Epidermal melanocyte (primary cell): ENCODE results near the gene BRD2.
"Not testable (repeated sequence)": the region's sequence is repeated elsewhere in the genome, so short reads cannot be mapped to it uniquely, and the experiment has no call there.

Experiments
- DNase-seq: peaks from one replicate; pipeline ENCODE4 v3.0.0; 2011; ENCODE audit warnings: low spot score; ENCODE audit not compliant: insufficient read length

Gene BRD2

GRCh38 chr6:32968093-32968866 lies at the start of gene BRD2:
Gene BRD2 (plus strand): TSS chr6:32968594. CDS start chr6:32972899, 4,305 bp downstream.
- DNase-seq: peak; percentile 74

DNA sequence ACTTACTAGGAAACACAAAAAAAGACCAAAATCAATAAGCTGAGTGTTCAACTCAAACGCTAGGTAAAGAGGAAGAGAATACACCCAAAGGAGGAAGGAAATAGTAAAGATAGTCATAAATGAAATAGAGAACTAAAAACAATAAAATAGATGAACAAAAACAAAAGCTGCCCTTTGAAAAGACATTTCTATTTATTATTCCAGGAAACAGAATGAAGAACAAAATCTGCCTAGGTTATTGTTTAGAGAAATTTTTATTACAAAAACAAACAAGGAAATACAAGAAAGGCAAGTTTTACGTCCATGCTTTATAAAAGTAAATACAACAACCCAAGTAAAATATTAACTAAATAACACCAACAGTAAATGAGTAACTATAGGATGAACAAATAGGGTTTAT lies 47.7 kb upstream of the BRD2 start:
- no peak for DNase-seq

- no peak for DNase-seq
These were observed 46.3 kb upstream of the BRD2 start for GRCh38 chr6:32922083-32922482.

DNA sequence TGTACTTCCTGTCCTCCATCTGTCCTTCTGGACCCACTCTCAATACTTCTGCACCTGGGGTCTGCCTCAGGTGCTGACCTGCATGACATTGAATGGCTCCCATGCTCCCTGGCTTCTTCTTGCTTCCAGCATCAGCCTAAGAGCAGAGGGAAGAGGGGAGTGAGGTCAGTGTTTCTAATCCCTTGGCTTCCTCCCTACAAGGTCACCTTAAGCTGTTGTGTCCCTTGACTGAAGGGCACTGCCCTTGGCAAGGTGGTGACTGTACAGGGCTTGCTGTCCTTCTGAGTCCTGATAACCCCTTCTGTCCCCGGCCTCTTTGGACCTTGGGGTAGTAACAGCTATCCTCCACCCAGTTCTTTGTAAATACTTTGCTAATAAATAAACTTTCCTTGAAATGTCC lies 37.2 kb upstream of the BRD2 start:
- no peak for DNase-seq

DNA sequence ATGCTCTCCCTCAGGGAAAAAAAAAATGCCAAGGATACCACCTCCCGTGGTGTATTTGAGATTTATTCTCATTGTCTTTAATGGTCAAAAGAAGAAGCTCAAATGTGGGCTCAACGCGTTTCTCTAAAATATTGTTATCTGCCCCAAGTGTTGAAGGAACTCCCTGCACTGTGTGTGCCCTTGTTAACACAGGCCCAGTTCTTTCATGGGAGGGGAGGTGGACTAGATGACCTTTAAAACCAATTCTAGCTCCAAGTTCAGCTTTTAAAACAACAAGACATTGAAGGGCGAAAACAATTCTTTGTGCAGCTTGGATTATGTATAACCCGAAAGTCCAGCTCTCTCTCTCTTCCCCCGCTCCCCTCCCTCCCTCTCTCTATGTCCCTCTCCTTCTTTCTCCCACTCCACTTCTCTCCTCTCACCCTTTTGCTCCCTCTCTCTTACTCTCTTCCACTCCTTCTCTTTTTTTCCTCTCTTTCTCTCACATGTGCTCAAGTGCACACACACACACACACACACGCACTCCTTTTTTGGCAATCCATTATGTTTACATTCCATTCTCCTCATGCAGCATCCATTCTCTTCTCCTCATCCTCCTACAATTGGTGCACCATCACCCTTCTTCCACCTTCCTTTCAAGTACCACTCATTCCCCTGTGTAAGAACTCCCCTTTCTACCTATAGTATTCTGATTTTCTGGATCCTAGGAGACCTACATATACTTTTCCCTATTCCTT lies 36.1 kb upstream of the BRD2 start:
- DNase-seq: no peak

GRCh38 chr6:32933661-32934085 lies 34.7 kb upstream of the BRD2 start:
- peak; percentile 75 for DNase-seq

DNA sequence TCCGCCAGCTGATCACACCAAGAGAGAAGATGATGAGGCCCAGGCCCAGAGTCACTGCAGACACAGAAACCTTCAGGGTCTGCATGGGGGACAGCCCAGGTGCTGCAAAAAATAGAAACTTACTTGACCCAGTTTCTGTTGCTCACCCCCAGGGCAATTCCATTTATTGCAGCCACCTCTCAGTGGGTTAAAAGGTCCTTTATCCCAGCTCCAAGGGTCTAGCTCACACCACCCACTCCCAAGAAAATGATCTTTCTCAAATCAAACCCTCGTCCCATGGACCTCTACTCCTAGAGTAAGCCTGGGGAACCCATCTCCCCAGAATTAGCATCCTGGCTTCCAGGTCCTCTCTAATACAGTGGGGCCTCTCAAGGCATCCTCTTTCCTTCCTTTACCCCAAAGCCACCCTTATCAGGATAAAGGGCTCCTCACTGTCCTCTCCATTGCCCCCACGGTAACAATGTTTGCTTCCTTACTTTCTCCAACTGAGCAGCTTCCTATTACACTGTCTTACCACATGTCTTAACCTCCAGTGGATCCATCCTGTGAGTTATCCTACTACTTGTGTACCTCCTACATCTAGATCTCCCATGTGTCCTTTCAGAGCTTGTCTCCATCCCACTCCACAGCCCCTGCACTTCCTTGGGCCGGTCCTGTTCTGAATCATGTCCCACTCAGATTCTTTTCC lies 32.7 kb upstream of the BRD2 start:
- DNase-seq: no peak

GRCh38 chr6:32936239-32937152 lies 31.9 kb upstream of the BRD2 start:
- DNase-seq: no peak

DNA sequence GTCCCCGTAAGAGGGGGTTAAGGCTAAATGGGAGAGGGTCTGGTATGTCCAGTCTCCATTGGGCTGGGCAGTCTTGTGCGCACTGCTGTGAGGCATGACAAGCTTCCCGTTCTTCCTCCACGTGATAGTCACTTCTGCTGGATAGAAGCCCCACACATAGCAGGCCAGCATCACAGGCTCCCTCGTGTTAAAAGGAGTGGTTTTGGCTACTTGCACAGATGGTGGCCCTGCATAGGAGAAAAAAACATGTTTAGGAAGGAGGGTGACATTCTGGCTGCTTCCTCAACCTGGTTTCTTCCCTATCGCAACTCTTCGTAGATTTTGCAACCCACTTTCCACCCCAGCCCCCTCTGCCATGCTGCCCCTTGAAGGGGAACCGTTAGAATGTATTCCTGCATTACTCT lies 31.2 kb upstream of the BRD2 start:
- no peak for DNase-seq

DNA sequence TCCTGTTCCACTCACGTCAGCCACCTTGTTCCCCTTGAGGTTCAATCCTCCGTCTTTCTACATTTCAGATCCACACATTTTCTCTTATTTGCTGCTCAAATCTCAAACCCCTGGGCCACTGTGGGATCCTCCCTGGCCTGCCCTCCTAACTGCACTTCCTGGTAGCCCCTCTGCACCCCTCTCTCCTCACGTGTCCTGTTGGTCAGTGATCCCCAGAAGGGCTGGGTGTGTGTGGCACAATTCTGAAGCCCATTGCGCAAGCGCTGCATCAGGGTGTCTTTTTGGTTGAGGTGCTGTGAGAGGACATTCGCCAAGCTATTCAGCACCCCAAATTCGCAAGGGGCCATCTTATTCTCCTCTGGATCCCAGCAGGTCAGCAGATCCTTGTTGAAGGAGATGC lies 29.9 kb upstream of the BRD2 start:
- DNase-seq: no peak

GRCh38 chr6:32940656-32941213 lies 27.7 kb upstream of the BRD2 start, which contains the start of gene HLA-DMB:
Gene HLA-DMB (minus strand): TSS chr6:32941028. CDS start chr6:32940807, 221 bp downstream.
- peak; percentile 94 for DNase-seq

- no peak for DNase-seq
These were observed 27.1 kb upstream of the BRD2 start for GRCh38 chr6:32941214-32941768.

DNA sequence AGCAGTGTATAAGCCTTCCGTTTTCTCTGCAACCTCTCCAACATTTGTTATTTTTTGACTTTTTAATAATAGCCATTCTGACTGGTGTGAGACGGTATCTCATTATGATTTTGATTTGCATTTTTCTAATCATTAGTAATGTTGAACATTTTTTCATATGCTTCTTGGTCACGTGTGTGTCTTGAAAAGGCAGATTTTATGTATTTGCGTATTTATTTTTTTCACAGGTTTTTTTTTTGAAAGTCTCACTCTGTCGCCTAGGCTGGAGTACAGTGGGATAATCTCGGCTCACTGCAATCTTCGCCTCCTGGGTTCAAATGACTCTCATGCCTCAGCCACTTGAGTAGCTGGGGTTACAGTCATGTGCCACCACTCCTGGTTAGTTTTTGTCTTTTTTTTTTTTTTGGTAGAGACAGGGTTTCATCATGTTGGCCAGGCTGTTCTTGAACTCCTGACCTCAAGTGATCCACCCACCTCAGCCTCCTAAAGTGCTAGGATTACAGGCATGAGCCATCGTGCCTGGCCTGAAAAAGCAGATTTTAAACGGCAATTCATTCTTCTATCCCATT lies 25.8 kb upstream of the BRD2 start:
- not testable (repeated sequence) for DNase-seq

GRCh38 chr6:32943864-32944649 lies 24.3 kb upstream of the BRD2 start:
- no peak for DNase-seq

GRCh38 chr6:32945108-32945760 lies 23.2 kb upstream of the BRD2 start:
- no peak for DNase-seq

DNA sequence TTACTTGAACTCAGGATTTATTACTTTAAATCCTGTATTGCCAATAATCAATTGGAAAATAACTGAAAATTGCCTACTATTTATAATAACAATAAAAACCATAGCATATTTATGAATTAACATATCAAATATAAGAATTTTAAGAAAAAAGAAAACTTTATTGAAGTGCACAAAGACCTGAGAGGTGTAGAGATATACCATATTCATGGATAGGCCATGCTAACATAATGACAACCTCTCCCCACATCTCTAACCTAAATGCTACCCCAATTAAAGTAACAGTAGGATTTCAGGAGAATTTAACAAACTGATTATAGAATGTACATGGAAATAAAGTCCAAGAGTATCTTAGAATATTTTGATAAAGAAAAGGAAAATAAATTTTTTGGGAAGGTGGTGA lies 22.4 kb upstream of the BRD2 start:
- no peak for DNase-seq

DNA sequence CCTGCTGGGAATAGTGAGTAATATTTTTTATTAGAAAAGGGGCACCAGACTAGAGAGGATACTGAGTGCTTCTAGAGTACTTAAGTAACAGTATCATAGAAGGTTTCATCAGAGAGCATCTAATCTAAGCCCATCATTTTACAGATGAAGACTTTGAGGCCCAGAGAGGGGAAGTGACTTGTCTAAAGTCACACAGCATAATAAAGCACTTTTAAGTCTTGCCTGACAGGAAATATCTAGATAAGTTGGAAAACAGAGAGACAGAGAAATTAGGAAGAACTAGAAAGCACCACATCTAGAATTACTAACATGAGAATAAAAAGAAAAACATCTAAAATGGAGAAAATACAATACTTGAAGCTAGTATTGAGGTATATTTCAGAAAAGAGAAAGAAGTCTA lies 21.5 kb upstream of the BRD2 start:
- DNase-seq: no peak

GRCh38 chr6:32947552-32948465 lies 20.6 kb upstream of the BRD2 start:
- DNase-seq: no peak
